HUES64 (cell line): Measurements from ENCODE around the gene PPFIA1.
"Not testable (repeated sequence)": the region's sequence is repeated elsewhere in the genome, so short reads cannot be mapped to it uniquely, and the experiment has no call there.

Experiments used
- H3K27ac ChIP-seq: 2 replicates; pipeline ENCODE4 v1.7.0; 2013; ENCODE audit warnings: low read depth, low read length, inconsistent platforms
- H3K27me3 ChIP-seq: 2 replicates; pipeline ENCODE4 v1.6.1; 2013; ENCODE audit warnings: mild to moderate bottlenecking, low read length; ENCODE audit not compliant: insufficient read depth
- H3K36me3 ChIP-seq: 2 replicates; pipeline ENCODE4 v1.6.1; 2013; ENCODE audit warnings: mild to moderate bottlenecking, low read length; ENCODE audit not compliant: insufficient read depth
- H3K4me1 ChIP-seq: 2 replicates; pipeline ENCODE4 v1.6.1; 2013; ENCODE audit warnings: mild to moderate bottlenecking, low read length, moderate library complexity; ENCODE audit not compliant: insufficient read depth
- H3K4me3 ChIP-seq: 2 replicates; pipeline ENCODE4 v1.5.1; 2013; ENCODE audit warnings: mild to moderate bottlenecking, low read length, moderate library complexity
- H3K9ac ChIP-seq: 2 replicates; pipeline ENCODE4 v1.6.1; 2013; ENCODE audit warnings: mild to moderate bottlenecking, low read depth, low read length
- H3K9me3 ChIP-seq: 2 replicates; pipeline ENCODE4 v1.6.1; 2013; ENCODE audit warnings: low read depth, low read length; ENCODE audit not compliant: insufficient read depth
- WGBS: fragments of 150-250, 120-280 bp; methylation state at CpG from one replicate; pipeline ENCODE4 v1.1.7; 2013; ENCODE audit warnings: missing lambda C conversion rate; 5-methylcytosine and 5-hydroxymethylcytosine counted together

The PPFIA1 gene

GRCh38 chr11:70326365-70326811 lies 55.9 kb downstream of the PPFIA1 start:
- Histone ChIP-seq H3K9me3 (no peaks in the 10 kb centered on the region), H3K4me1 (peaks cover 9% of the 10 kb centered on the region; the same call in 1 of the 2 replicates), H3K9ac (no peak overlapping the region), H3K4me3 (no peak overlapping the region), H3K27me3 (no peaks in the 10 kb centered on the region), H3K36me3 (peaks cover 86% of the 10 kb centered on the region), H3K27ac (no peak overlapping the region)
- WGBS = 96% methylated on average over 6 of the region's 6 CpGs

GRCh38 chr11:70326833-70327232 lies 56.3 kb downstream of the PPFIA1 start:
- Histone ChIP-seq H3K36me3 (peaks cover 90% of the 10 kb centered on the region), H3K4me1 (peaks cover 9% of the 10 kb centered on the region; the same call in 1 of the 2 replicates), H3K27ac (no peak overlapping the region), H3K9me3 (no peaks in the 10 kb centered on the region), H3K4me3 (no peak overlapping the region), H3K27me3 (no peaks in the 10 kb centered on the region), H3K9ac (no peak overlapping the region)
- 98% methylated on average over 2 of the region's 2 CpGs for WGBS

GRCh38 chr11:70327717-70328116 lies 57.2 kb downstream of the PPFIA1 start:
- Histone ChIP-seq H3K4me1 (peaks cover 2% of the 10 kb centered on the region; the same call in 1 of the 2 replicates), H3K9me3 (no peaks in the 10 kb centered on the region), H3K4me3 (no peak overlapping the region), H3K36me3 (peaks cover 91% of the 10 kb centered on the region), H3K27me3 (no peaks in the 10 kb centered on the region), H3K27ac (no peak overlapping the region), H3K9ac (no peak overlapping the region)
- 95% methylated on average over 10 of the region's 10 CpGs for WGBS

- 92% methylated on average over 4 of the region's 4 CpGs for WGBS
- peaks cover 95% of the 10 kb centered on the region for H3K36me3 ChIP-seq
- H3K9ac ChIP-seq = no peak overlapping the region
- no peaks in the 10 kb centered on the region for H3K27me3 ChIP-seq
- no peaks in the 10 kb centered on the region; the same call in 1 of the 2 replicates for H3K4me1 ChIP-seq
- no peak overlapping the region for H3K27ac ChIP-seq
- no peaks in the 10 kb centered on the region for H3K9me3 ChIP-seq
- no peak overlapping the region for H3K4me3 ChIP-seq
Measured at GRCh38 chr11:70328556-70328955, 58.1 kb downstream of the PPFIA1 start.

GRCh38 chr11:70331320-70331843 lies 60.9 kb downstream of the PPFIA1 start:
- peaks cover 98% of the 10 kb centered on the region for H3K36me3 ChIP-seq
- not testable (repeated sequence) for H3K9me3 ChIP-seq, H3K4me1 ChIP-seq, H3K27ac ChIP-seq, H3K4me3 ChIP-seq, H3K27me3 ChIP-seq, H3K9ac ChIP-seq
- 97% methylated on average over 5 of the region's 5 CpGs for WGBS

- H3K4me3 ChIP-seq = no peak overlapping the region
- H3K4me1 ChIP-seq = no peaks in the 10 kb centered on the region
- H3K9me3 ChIP-seq = no peaks in the 10 kb centered on the region
- H3K9ac ChIP-seq = no peak overlapping the region
- H3K27me3 ChIP-seq = no peaks in the 10 kb centered on the region
- peaks cover 98% of the 10 kb centered on the region for H3K36me3 ChIP-seq
- WGBS = 93% methylated on average over 10 of the region's 10 CpGs
- H3K27ac ChIP-seq = no peak overlapping the region
Measured at GRCh38 chr11:70331901-70332300, 61.4 kb downstream of the PPFIA1 start.

- Histone ChIP-seq H3K9ac (no peak overlapping the region), H3K4me1 (no peaks in the 10 kb centered on the region), H3K4me3 (no peak overlapping the region), H3K9me3 (no peaks in the 10 kb centered on the region), H3K27ac (no peak overlapping the region), H3K36me3 (peaks cover 100% of the 10 kb centered on the region), H3K27me3 (no peaks in the 10 kb centered on the region)
- 94% methylated on average over 7 of the region's 7 CpGs for WGBS
Measured at GRCh38 chr11:70332567-70332966, 62.1 kb downstream of the PPFIA1 start.

GRCh38 chr11:70333261-70333660 lies 62.8 kb downstream of the PPFIA1 start:
- Histone ChIP-seq H3K9ac (no peak overlapping the region), H3K9me3 (no peaks in the 10 kb centered on the region), H3K4me3 (no peak overlapping the region), H3K27me3 (no peaks in the 10 kb centered on the region), H3K36me3 (peaks cover 100% of the 10 kb centered on the region), H3K4me1 (no peaks in the 10 kb centered on the region), H3K27ac (no peak overlapping the region)
- 91% methylated on average over 13 of the region's 13 CpGs for WGBS

- H3K4me1 ChIP-seq = no peaks in the 10 kb centered on the region
- H3K27ac ChIP-seq = no peak overlapping the region
Measured at GRCh38 chr11:70334351-70334995, 64.0 kb downstream of the PPFIA1 start.

GRCh38 chr11:70335511-70335910 lies 65.0 kb downstream of the PPFIA1 start:
- H3K4me1 ChIP-seq = no peaks in the 10 kb centered on the region
- no peak overlapping the region for H3K4me3 ChIP-seq
- 93% methylated on average over 7 of the region's 7 CpGs for WGBS
- H3K9ac ChIP-seq = no peak overlapping the region
- no peaks in the 10 kb centered on the region for H3K27me3 ChIP-seq
- H3K9me3 ChIP-seq = no peaks in the 10 kb centered on the region
- H3K27ac ChIP-seq = no peak overlapping the region
- H3K36me3 ChIP-seq = peaks cover 100% of the 10 kb centered on the region

More at GRCh38 chr11:70334351-70334995, 64.0 kb downstream of the PPFIA1 start:
- Histone ChIP-seq H3K9ac (no peak overlapping the region), H3K36me3 (peaks cover 100% of the 10 kb centered on the region), H3K9me3 (no peaks in the 10 kb centered on the region), H3K27me3 (no peaks in the 10 kb centered on the region), H3K4me3 (no peak overlapping the region)
- WGBS = 96% methylated on average over 16 of the region's 16 CpGs

- Histone ChIP-seq H3K9ac (no peak overlapping the region), H3K36me3 (peaks cover 91% of the 10 kb centered on the region), H3K4me1 (no peaks in the 10 kb centered on the region), H3K4me3 (no peak overlapping the region), H3K27ac (no peak overlapping the region), H3K27me3 (no peaks in the 10 kb centered on the region), H3K9me3 (no peaks in the 10 kb centered on the region)
- WGBS = 96% methylated on average over 4 of the region's 4 CpGs
Measured at GRCh38 chr11:70338594-70338993, 68.1 kb downstream of the PPFIA1 start.
